NCI-H2196 treated with DMSO at 0.1 percent for 48 hours (cell line): ENCODE data around the gene GABRA4.

ENCODE experiments used
- DNase-seq: peaks from one replicate; lab custom pipeline; 2025; ENCODE audit not compliant: unreplicated experiment; lab: John Stamatoyannopoulos, UW

The GABRA4 gene

DNA sequence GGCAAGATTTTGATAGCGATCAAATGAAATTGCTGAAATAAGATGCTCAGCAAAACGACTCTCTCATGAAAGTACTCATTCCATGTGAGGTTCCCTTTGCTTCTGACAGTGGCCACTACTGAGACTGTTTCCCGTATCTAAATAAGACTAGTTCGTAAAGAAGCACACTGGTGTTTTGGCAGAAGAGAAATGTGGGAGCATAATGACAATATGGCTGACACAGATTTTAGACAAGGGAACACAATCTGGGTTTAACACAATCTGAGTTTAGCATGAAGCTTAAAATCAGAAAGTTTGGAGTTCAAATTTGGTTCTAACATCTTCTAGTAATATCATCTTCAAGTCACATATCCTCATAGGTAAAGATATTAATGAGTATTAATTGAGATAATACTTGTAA lies 13.7 kb downstream of the GABRA4 start:
- no peak for DNase-seq

GRCh38 chr4:46979283-46979682 lies 14.1 kb downstream of the GABRA4 start:
- no peak for DNase-seq

- DNase-seq, result no peak
These were observed 16.1 kb downstream of the GABRA4 start for GRCh38 chr4:46977245-46977644.

GRCh38 chr4:46975812-46976553 lies 17.4 kb downstream of the GABRA4 start:
- DNase-seq, result no peak

DNA sequence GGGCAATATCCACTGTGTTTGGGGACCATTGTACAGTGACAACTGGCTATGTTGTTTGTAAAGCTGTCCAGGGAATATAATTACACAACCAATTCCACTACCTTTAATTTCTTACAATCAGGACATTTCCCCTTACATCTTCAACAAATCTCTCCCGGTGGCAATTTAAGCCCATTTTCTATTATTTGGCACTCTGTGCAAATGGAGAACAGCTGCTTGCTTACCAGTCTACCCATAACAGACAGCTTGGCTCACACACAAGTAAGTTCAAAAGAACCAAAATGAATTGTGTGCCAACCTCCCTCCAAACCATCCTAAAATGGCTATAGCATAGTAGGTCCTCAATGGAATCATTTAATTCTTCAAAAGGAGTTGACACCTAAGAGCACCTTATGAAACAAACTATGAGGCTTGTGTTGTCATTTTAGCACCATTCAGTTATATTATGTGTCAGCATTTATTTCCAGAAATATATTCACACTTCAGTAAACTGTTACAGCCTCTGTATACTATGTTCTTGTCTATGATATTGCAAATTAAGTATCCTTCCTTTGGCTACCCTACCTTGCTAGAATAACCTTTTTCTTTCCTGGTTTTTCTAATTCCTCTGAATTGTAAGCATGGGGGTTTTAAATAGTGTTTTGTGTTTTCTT lies 18.4 kb downstream of the GABRA4 start:
- DNase-seq, result no peak

DNA sequence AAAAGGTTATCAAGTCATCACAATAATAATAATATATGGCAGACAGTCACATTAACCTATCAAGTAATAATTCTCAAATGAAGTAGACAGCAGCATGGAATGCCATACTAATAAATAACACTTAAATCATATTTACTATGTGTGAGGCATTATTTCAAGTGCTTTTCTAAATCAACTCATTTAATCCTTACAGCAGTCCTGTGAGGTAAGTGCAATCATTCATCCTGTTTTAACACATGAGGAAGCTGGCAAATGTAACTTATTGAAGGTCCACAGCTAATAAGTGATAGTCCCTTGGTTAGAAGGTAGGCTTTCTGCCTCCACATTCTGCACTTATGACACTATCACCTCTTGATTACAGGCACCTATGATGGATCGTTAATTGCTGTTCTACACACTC lies 24.5 kb downstream of the GABRA4 start:
- no peak for DNase-seq

DNA sequence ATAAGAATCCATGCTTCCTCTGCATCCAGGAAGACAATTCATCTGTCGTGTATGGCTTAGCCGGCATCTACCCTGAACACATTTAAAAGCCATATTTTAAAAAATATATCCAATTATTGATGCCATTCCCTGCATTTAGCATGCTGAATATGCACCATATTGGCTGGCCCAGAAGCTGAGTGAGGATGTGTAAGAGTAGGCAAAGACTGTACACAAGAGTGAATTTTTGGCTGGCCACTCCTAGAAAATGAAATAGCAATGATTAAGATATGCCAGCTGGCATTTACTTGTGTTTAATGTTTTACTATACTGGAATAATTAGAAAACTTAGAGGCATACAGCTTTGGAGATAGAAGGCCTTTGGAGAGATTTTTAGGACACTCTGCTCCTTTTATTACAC lies 25.8 kb downstream of the GABRA4 start:
- no peak for DNase-seq

DNA sequence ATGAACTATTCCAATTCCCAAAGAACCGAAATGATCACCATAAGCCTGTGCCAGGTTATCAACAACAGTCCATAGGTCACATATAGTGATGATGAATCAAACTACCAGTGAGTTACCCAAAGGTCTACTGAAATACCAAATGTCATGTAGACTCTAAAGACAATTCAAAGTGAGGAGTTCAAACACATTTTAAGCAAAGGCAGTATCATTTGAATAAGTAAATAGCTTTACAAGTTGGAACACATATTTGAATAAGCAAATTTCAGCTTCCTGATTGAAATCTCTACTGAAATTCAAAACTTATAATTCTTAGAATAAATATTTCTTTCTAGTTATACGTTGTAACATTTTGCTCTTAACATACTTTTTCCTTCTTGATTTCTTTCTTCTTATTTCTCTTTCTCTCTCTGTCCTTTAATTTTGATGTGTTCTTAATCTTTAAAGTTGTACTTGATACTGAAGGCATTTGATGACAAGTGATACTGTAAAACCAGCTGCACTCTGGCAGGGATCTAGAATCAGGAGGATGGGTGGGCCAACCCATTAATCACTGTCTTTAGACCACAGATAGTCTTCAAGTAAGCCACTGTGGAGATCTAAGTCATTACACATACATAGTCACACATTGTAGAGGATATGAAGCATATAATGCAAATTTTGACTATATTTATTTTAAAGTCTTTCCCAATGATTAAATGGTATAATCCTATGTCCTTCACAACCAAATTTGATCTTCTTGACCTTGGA lies 34.5 kb downstream of the GABRA4 start:
- DNase-seq, result no peak

DNA sequence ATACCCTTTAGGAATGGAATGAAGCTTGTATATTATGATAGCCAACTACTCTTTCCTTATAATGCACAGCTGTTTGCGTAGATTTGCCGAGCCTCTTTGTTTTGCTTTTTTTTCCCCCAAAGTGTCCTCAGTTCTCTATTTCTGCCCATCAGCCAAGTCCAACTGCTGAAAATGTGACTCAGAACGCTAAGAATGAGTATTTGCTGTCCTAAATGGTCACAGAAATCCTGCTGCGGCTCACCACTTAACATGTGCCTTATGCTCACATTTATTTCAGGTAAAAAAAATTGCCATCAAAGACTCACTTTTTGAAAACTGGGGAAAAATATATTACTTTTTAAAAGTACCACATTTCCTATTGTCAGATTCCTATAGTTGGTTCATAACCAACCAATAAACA lies 36.9 kb downstream of the GABRA4 start:
- DNase-seq, result no peak

GRCh38 chr4:46955601-46956000 lies 37.8 kb downstream of the GABRA4 start:
- no peak for DNase-seq

DNA sequence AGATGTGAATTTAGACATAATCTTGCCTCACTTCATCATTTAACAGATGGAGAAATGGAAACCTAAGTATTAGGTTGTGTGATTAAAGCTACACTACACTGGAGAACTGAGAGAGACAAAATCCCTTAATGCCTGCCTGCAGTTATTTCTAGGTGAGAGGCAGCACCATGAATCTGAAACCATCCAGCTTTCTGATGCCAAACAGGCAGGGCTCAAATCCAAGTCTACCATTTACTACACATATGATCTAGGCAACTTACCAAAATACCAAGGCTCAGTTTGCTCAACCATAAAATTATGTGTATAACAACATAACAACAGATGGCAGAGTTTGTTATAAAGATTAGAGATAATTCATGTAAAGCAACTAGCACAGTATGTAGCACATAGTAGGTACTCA lies 38.7 kb downstream of the GABRA4 start:
- no peak for DNase-seq

DNA sequence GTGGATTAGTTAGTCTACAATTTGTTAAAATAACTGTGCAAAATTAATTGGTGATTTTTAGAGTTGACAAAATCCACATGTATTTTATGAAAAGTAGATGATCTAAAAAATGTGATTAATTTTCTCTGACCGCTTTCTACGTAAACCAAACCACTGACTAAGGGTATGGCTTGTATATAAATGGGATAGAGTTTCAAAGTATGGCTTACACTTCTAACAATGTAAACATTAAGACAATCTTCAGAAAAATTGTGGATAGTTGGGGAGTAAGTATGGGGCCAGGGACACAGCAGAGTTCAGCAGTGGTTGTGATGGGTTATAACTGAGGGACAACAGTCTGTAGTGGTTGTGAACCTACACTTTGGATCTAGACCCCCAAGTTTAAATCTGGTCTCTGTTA lies 39.8 kb downstream of the GABRA4 start:
- no peak for DNase-seq

DNA sequence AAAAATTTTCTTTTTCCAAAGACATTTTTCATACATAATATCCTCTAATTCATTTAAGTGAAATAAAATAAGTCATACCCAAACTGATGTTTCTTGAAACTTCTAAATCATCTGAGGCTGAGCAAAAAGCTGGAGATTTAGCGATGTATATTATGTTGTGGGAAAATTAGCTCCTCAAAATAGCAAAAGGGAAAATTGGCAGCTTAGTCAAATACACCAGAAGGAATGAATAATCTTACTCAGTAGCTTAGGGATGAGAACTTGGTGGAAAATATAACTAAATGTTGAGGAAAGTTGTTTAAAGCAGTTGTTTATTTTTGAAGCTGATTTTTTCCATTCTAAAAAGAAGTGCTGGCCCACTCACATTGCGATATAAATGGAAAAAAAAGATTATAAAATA lies 40.9 kb downstream of the GABRA4 start:
- DNase-seq, result no peak

DNA sequence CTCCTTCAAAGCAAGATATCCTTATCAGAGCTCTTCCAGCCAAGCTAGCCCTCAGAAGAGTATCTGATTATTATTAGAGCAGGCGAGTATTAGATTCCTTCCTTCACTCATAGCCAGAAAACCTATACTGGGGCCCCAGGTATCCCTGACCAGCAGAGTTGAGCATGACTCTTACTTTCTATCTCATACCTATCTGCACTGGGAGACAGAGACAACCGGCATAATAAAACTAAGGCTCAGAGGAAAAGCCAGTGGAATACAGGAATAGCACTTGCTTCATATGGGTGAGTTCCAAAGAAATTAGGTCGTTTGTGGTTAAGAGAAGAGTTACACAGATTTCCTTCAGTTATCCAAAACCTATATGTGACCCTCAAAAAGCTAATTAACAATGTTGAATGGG lies 42.6 kb downstream of the GABRA4 start:
- no peak for DNase-seq

DNA sequence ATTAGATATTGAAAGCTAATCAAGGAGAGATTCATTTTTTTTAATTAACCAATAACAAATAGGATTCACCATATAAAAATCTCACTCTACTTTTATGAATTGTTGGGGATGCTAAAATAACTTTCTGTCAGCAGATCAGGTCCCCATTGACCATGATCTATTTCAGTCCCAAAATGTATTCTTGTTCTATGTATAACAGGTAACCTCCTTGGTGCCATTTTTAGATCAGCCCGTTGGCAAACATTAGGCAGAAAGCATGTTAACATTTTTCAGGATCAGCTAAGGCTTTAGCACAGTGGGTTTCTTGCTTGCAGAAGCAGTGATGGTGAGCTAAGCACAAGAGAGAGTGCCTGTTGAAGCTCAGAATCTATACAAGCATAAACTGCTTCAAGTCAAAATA lies 43.6 kb downstream of the GABRA4 start:
- no peak for DNase-seq

DNA sequence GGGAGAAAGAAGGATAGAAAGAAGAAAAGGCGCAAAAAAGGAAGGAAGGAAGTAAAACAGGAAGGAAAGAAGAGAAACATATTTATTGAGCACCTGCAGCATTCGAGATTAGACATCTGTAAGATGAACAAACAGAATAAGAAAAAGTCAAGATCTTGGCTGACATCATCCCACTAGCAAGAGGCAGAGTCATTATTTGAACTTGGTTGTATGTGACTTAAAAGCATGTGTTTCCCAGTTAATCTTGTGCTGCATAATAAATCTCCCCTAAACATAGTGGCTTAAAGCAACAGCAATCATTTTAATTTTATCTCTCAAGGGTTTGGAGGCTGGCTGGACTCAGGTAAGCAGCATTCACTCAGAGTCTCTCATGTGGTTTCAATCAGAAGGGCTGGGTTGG lies 45.8 kb downstream of the GABRA4 start:
- DNase-seq, result no peak

- no peak for DNase-seq
These were observed 46.4 kb downstream of the GABRA4 start for GRCh38 chr4:46946919-46947536.

DNA sequence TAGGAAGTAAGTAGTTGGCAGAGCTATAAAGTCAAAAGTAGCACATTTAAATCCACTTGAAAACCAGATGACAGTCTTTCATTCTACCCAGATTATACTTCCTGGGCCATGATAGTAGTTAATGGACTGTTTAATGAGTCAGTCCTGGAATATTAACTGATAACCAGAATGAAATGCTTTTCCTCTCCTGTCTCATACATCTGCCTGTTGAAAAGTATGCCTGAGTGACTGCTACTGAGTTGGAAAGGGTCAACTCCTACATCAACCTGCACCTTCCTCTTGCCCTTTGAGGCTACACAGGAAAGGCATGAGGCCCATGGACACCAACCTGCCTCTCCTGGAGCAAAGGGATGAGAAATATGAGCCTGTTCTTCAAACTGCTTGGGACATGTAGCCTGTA lies 48.3 kb downstream of the GABRA4 start:
- no peak for DNase-seq

- no peak for DNase-seq
These were observed 49.0 kb downstream of the GABRA4 start for GRCh38 chr4:46944345-46944744.

GRCh38 chr4:46937493-46937892 lies 55.9 kb downstream of the GABRA4 start:
- no peak for DNase-seq

GRCh38 chr4:46934726-46935125 lies 58.7 kb downstream of the GABRA4 start:
- DNase-seq, result no peak

DNA sequence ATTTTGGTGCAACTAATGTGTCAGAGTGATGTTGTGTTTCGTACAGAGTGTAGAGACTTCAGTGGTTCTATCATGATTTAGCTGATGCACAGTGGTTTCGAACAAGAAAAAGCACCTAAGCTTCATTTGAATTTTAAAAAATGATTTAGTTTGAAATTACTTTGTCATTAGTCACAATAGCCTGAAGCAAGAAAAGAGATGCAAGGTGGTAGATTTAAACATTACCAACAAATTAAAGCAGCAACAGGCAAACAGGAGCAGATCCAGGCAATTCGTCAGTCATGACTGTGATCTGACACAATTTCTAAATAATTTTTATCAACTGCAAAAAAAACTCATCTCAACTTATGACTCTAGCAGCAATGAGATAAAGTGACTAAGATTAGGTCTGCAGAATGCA lies 59.7 kb downstream of the GABRA4 start:
- DNase-seq, result no peak
